Measurements from ENCODE around the gene IQCE. TPM values are rescaled to one million over a fixed set of nuclear protein-coding genes. Genes with fewer than 3 reads are reported as not detected.

The IQCE gene
- polyA plus RNA-seq, 1 donor from 2014 or later: 21.2 TPM

- H3F3A ChIP-seq (ENCODE audit: insufficient read depth, low read length, poor library complexity, severe bottlenecking): no peaks in the 10 kb centered on the region
- H4K20me1 ChIP-seq (ENCODE audit: insufficient read depth): no peaks in the 10 kb centered on the region
- H3K9ac ChIP-seq (ENCODE audit: low read length): no peak overlapping the region
- no peaks in the 10 kb centered on the region for H3K36me3 ChIP-seq (ENCODE audit: insufficient read depth, low read length)
- H3K4me3 ChIP-seq (ENCODE audit: low read length): no peak overlapping the region
- no peak for TF ChIP-seq POLR2AphosphoS5 (IDR thresholded peaks at IDR 0.05)
- TF ChIP-seq, protein P1, sequence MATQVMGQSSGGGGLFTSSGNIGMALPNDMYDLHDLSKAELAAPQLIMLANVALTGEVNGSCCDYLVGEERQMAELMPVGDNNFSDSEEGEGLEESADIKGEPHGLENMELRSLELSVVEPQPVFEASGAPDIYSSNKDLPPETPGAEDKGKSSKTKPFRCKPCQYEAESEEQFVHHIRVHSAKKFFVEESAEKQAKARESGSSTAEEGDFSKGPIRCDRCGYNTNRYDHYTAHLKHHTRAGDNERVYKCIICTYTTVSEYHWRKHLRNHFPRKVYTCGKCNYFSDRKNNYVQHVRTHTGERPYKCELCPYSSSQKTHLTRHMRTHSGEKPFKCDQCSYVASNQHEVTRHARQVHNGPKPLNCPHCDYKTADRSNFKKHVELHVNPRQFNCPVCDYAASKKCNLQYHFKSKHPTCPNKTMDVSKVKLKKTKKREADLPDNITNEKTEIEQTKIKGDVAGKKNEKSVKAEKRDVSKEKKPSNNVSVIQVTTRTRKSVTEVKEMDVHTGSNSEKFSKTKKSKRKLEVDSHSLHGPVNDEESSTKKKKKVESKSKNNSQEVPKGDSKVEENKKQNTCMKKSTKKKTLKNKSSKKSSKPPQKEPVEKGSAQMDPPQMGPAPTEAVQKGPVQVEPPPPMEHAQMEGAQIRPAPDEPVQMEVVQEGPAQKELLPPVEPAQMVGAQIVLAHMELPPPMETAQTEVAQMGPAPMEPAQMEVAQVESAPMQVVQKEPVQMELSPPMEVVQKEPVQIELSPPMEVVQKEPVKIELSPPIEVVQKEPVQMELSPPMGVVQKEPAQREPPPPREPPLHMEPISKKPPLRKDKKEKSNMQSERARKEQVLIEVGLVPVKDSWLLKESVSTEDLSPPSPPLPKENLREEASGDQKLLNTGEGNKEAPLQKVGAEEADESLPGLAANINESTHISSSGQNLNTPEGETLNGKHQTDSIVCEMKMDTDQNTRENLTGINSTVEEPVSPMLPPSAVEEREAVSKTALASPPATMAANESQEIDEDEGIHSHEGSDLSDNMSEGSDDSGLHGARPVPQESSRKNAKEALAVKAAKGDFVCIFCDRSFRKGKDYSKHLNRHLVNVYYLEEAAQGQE (IDR thresholded peaks at IDR 0.05; ENCODE audit: borderline replicate concordance): no peak
- no peak for TF ChIP-seq EZH2 (IDR thresholded peaks at IDR 0.05; ENCODE audit: borderline replicate concordance, insufficient read depth, low read length, poor library complexity, severe bottlenecking)
- no peak for TF ChIP-seq EP300 (conservative IDR thresholded peaks at IDR 0.05; ENCODE audit: poor library complexity, severe bottlenecking)
- no peak for TF ChIP-seq MXI1 (conservative IDR thresholded peaks at IDR 0.05; ENCODE audit: poor library complexity, severe bottlenecking)
- TF ChIP-seq SMC3 (conservative IDR thresholded peaks at IDR 0.05; ENCODE audit: poor library complexity): no peak
- TF ChIP-seq, protein P2, sequence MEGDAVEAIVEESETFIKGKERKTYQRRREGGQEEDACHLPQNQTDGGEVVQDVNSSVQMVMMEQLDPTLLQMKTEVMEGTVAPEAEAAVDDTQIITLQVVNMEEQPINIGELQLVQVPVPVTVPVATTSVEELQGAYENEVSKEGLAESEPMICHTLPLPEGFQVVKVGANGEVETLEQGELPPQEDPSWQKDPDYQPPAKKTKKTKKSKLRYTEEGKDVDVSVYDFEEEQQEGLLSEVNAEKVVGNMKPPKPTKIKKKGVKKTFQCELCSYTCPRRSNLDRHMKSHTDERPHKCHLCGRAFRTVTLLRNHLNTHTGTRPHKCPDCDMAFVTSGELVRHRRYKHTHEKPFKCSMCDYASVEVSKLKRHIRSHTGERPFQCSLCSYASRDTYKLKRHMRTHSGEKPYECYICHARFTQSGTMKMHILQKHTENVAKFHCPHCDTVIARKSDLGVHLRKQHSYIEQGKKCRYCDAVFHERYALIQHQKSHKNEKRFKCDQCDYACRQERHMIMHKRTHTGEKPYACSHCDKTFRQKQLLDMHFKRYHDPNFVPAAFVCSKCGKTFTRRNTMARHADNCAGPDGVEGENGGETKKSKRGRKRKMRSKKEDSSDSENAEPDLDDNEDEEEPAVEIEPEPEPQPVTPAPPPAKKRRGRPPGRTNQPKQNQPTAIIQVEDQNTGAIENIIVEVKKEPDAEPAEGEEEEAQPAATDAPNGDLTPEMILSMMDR (IDR thresholded peaks at IDR 0.05; ENCODE audit: poor library complexity, severe bottlenecking): no peak
- TF ChIP-seq RAD21 (conservative IDR thresholded peaks at IDR 0.05): no peak
- TF ChIP-seq TAF1 (IDR thresholded peaks at IDR 0.05; ENCODE audit: low read depth): no peak
- no peak overlapping the region for H3K27ac ChIP-seq (ENCODE audit: low read length)
- H3K9me2 ChIP-seq (ENCODE audit: insufficient read depth, low read length): no peaks in the 10 kb centered on the region
- no peak overlapping the region for H2AFZ ChIP-seq (ENCODE audit: low read depth, low read length)
- no peaks in the 10 kb centered on the region for H3K79me2 ChIP-seq (replicated peaks; ENCODE audit: insufficient read depth, low read length)
- no peaks in the 10 kb centered on the region for H3K9me3 ChIP-seq (ENCODE audit: low read length)
- H3K4me2 ChIP-seq (ENCODE audit: low read length): no peak overlapping the region
- H3K27me3 ChIP-seq (ENCODE audit: insufficient read depth, low read depth, low read length): no peaks in the 10 kb centered on the region
Observed at GRCh38 chr7:2610466-2610865, 51.7 kb downstream of the IQCE start.

- Histone ChIP-seq H4K20me1 (ENCODE audit: insufficient read depth) (no peaks in the 10 kb centered on the region), H3K27ac (ENCODE audit: low read length) (no peak overlapping the region), H3K4me2 (ENCODE audit: low read length) (no peak overlapping the region), H3K9me2 (ENCODE audit: insufficient read depth, low read length) (no peaks in the 10 kb centered on the region), H3K9me3 (ENCODE audit: low read length) (no peaks in the 10 kb centered on the region), H3K36me3 (ENCODE audit: insufficient read depth, low read length) (no peaks in the 10 kb centered on the region), H3K27me3 (ENCODE audit: insufficient read depth, low read depth, low read length) (no peaks in the 10 kb centered on the region), H3K4me3 (ENCODE audit: low read length) (no peak overlapping the region), H3F3A (ENCODE audit: insufficient read depth, low read length, poor library complexity, severe bottlenecking) (no peaks in the 10 kb centered on the region), H2AFZ (ENCODE audit: low read depth, low read length) (no peak overlapping the region), H3K79me2 (replicated peaks; ENCODE audit: insufficient read depth, low read length) (no peaks in the 10 kb centered on the region), H3K9ac (ENCODE audit: low read length) (no peak overlapping the region)
- TF ChIP-seq TAF1 (IDR thresholded peaks at IDR 0.05; ENCODE audit: low read depth) (no peak), SMC3 (conservative IDR thresholded peaks at IDR 0.05; ENCODE audit: poor library complexity) (no peak), RAD21 (conservative IDR thresholded peaks at IDR 0.05) (no peak), POLR2AphosphoS5 (IDR thresholded peaks at IDR 0.05) (no peak), EP300 (conservative IDR thresholded peaks at IDR 0.05; ENCODE audit: poor library complexity, severe bottlenecking) (no peak), MXI1 (conservative IDR thresholded peaks at IDR 0.05; ENCODE audit: poor library complexity, severe bottlenecking) (no peak), EZH2 (IDR thresholded peaks at IDR 0.05; ENCODE audit: borderline replicate concordance, insufficient read depth, low read length, poor library complexity, severe bottlenecking) (no peak)
- TF ChIP-seq, protein P1 (IDR thresholded peaks at IDR 0.05; ENCODE audit: borderline replicate concordance): no peak
- TF ChIP-seq, protein P2 (IDR thresholded peaks at IDR 0.05; ENCODE audit: poor library complexity, severe bottlenecking): no peak
Observed at GRCh38 chr7:2610898-2611297, 52.1 kb downstream of the IQCE start.

Measured in neural cell (in vitro differentiated cells).